MM.1S (cell line): ENCODE results near the gene PAMR1.
"Not testable (repeated sequence)": the region's sequence is repeated elsewhere in the genome, so short reads cannot be mapped to it uniquely, and the experiment has no call there.

Experiments
- DNase-seq: peaks from one replicate; pipeline ENCODE4 v3.0.0-alpha.2; 2015
- H2AFZ ChIP-seq: fragments of 300-600 bp; sonication (generic); 2 replicates; pipeline ENCODE4 v1.6.0; 2016; ENCODE audit warnings: antibody characterized with exemption, low read length
- H3F3A ChIP-seq: fragments of 300-600 bp; sonication (generic); 2 replicates; pipeline ENCODE4 v1.6.1; 2016; ENCODE audit warnings: mild to moderate bottlenecking, antibody characterized with exemption, low read length, moderate library complexity, mixed read lengths; ENCODE audit not compliant: insufficient read depth
- H3K27ac ChIP-seq: fragments of 300-600 bp; sonication (generic); 2 replicates; pipeline ENCODE4 v1.5.1; 2016; ENCODE audit warnings: mild to moderate bottlenecking, low read length
- H3K27me3 ChIP-seq: fragments of 300-600 bp; sonication (generic); replicated peaks from 2 replicates; pipeline ENCODE4 v1.6.0; 2016; ENCODE audit warnings: low read length; ENCODE audit not compliant: insufficient read depth
- H3K36me3 ChIP-seq: fragments of 300-600 bp; sonication (generic); replicated peaks from 2 replicates; pipeline ENCODE4 v1.6.1; 2016; ENCODE audit warnings: mild to moderate bottlenecking, low read length, mixed read lengths; ENCODE audit not compliant: insufficient read depth
- H3K4me1 ChIP-seq: fragments of 300-600 bp; sonication (generic); 2 replicates; pipeline ENCODE4 v1.6.1; 2016; ENCODE audit warnings: low read length, mixed read lengths
- H3K4me2 ChIP-seq: fragments of 300-600 bp; sonication (generic); 2 replicates; pipeline ENCODE4 v1.6.0; 2016; ENCODE audit warnings: low read depth, low read length
- H3K4me3 ChIP-seq: fragments of 300-600 bp; sonication (generic); 2 replicates; pipeline ENCODE4 v1.5.1; 2016; ENCODE audit warnings: low read length, mixed read lengths
- H3K79me2 ChIP-seq: fragments of 300-600 bp; sonication (generic); 2 replicates; pipeline ENCODE4 v1.6.1; 2016; ENCODE audit warnings: mixed run types, low read length, mixed read lengths
- H3K9ac ChIP-seq: fragments of 300-600 bp; sonication (generic); 2 replicates; pipeline ENCODE4 v1.6.1; 2016; ENCODE audit warnings: low read length, mixed read lengths
- H3K9me2 ChIP-seq: fragments of 300-600 bp; sonication (generic); replicated peaks from 2 replicates; pipeline ENCODE4 v1.6.1; 2016; ENCODE audit warnings: mild to moderate bottlenecking, low read length, mixed read lengths; ENCODE audit not compliant: insufficient read depth
- H3K9me3 ChIP-seq: fragments of 300-600 bp; sonication (generic); replicated peaks from 2 replicates; pipeline ENCODE4 v1.6.1; 2016; ENCODE audit warnings: mild to moderate bottlenecking, low read length, mixed read lengths; ENCODE audit not compliant: insufficient read depth
- H4K20me1 ChIP-seq: fragments of 300-600 bp; sonication (generic); 2 replicates; pipeline ENCODE4 v1.6.1; 2016; ENCODE audit warnings: mild to moderate bottlenecking, low read length, moderate library complexity, mixed read lengths; ENCODE audit not compliant: insufficient read depth
- EZH2 ChIP-seq: fragments of 300-600 bp; sonication (generic); optimal IDR thresholded peaks from 2 replicates; pipeline ENCODE3; 2017; ENCODE audit warnings: low read depth, mild to moderate bottlenecking, antibody characterized with exemption, low read length, mixed read lengths
- EZH2phosphoT487 ChIP-seq: fragments of 300-600 bp; sonication (generic); IDR thresholded peaks from 2 replicates; pipeline ENCODE4 v1.6.1; 2018; ENCODE audit warnings: antibody characterized with exemption, low read length
- TF ChIP-seq, protein P1 (sequence below): fragments of 300-600 bp; sonication (generic); IDR thresholded peaks from 2 replicates; pipeline ENCODE4 v1.5.1; 2016; ENCODE audit warnings: antibody characterized with exemption, low read length, mixed read lengths

The PAMR1 gene

GRCh38 chr11:35523331-35523768 is 2.1 kb downstream of the PAMR1 start:
- H3K27me3 ChIP-seq, result no peaks in the 10 kb centered on the region
- no peaks in the 10 kb centered on the region for H3K4me1 ChIP-seq
- H2AFZ ChIP-seq, result no peak overlapping the region
- H3K4me2 ChIP-seq, result no peak overlapping the region
- H3K9me2 ChIP-seq, result no peaks in the 10 kb centered on the region
- no peak overlapping the region for H3K9ac ChIP-seq
- H4K20me1 ChIP-seq, result no peaks in the 10 kb centered on the region
- no peak overlapping the region for H3K4me3 ChIP-seq
- no peaks in the 10 kb centered on the region for H3K36me3 ChIP-seq
- no peaks in the 10 kb centered on the region for H3K79me2 ChIP-seq
- H3K27ac ChIP-seq, result no peak overlapping the region
- no peaks in the 10 kb centered on the region for H3F3A ChIP-seq
- DNase-seq, result no peak
- TF ChIP-seq EZH2, result no peak
- no peak for TF ChIP-seq EZH2phosphoT487
- TF ChIP-seq, protein P1, sequence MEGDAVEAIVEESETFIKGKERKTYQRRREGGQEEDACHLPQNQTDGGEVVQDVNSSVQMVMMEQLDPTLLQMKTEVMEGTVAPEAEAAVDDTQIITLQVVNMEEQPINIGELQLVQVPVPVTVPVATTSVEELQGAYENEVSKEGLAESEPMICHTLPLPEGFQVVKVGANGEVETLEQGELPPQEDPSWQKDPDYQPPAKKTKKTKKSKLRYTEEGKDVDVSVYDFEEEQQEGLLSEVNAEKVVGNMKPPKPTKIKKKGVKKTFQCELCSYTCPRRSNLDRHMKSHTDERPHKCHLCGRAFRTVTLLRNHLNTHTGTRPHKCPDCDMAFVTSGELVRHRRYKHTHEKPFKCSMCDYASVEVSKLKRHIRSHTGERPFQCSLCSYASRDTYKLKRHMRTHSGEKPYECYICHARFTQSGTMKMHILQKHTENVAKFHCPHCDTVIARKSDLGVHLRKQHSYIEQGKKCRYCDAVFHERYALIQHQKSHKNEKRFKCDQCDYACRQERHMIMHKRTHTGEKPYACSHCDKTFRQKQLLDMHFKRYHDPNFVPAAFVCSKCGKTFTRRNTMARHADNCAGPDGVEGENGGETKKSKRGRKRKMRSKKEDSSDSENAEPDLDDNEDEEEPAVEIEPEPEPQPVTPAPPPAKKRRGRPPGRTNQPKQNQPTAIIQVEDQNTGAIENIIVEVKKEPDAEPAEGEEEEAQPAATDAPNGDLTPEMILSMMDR, result no peak
- H3K9me3 ChIP-seq, result no peaks in the 10 kb centered on the region

DNA sequence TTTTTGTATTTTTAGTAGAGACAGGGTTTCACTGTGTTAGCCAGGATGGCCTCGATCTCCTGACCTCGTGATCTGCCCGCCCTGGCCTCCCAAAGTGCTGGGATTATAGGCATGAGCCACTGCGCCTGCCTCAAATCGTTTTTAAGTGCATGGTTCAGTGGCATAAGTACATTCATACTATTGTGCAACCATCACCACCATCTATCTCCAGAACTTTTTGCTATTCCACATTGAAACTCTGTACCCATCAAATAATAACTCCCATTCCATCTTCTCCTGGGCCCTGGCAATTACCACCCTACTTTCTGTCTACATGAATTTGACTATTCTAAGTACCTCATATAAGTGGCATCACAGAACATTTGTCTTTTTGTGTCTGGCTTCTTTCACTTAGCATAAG is 3.3 kb downstream of the PAMR1 start:
- H3K9me2 ChIP-seq, H3K9ac ChIP-seq, H3K9me3 ChIP-seq, H4K20me1 ChIP-seq, H3K27me3 ChIP-seq, H3K4me2 ChIP-seq, H3K4me1 ChIP-seq, H3K79me2 ChIP-seq, H3K27ac ChIP-seq, H3F3A ChIP-seq, H3K36me3 ChIP-seq, H2AFZ ChIP-seq, DNase-seq, H3K4me3 ChIP-seq: not testable (repeated sequence)

DNA sequence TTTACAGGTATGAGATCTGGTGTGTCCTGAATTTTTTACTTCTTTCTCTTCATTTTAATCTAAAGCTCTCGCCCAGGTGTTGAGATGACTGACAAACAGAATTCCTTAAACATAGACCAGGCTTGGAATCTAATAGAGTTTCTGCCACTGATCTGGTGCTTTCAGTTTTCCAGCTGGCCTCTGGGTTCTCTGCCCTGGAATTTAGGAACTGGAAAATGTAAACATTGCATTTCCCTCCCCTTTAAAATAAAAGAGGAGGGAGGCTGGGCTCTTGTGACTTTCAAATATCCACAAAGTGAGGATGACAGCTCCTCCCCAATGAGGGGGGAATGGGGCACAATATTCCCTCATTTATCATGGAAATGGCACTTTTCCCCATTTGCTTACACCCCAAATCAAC is 5.0 kb downstream of the PAMR1 start:
- H3K9me3 ChIP-seq, result no peaks in the 10 kb centered on the region
- H3K4me2 ChIP-seq, result no peak overlapping the region
- H3K4me3 ChIP-seq, result no peak overlapping the region
- no peaks in the 10 kb centered on the region for H3K4me1 ChIP-seq
- H3K9ac ChIP-seq, result no peak overlapping the region
- H3F3A ChIP-seq, result no peaks in the 10 kb centered on the region
- no peaks in the 10 kb centered on the region for H4K20me1 ChIP-seq
- H3K27ac ChIP-seq, result no peak overlapping the region
- no peaks in the 10 kb centered on the region for H3K36me3 ChIP-seq
- H3K79me2 ChIP-seq, result no peaks in the 10 kb centered on the region
- no peak overlapping the region for H2AFZ ChIP-seq
- no peaks in the 10 kb centered on the region for H3K9me2 ChIP-seq
- TF ChIP-seq, protein P1, result no peak
- no peak for TF ChIP-seq EZH2phosphoT487
- no peak for TF ChIP-seq EZH2
- DNase-seq, result no peak
- H3K27me3 ChIP-seq, result no peaks in the 10 kb centered on the region

- Histone ChIP-seq H3K9me2 (no peaks in the 10 kb centered on the region), H3K4me3 (no peak overlapping the region), H3K4me1 (no peaks in the 10 kb centered on the region), H3K9ac (no peak overlapping the region), H3K36me3 (no peaks in the 10 kb centered on the region), H3K4me2 (no peak overlapping the region), H4K20me1 (no peaks in the 10 kb centered on the region), H3K27ac (no peak overlapping the region), H3K27me3 (no peaks in the 10 kb centered on the region), H2AFZ (no peak overlapping the region), H3F3A (no peaks in the 10 kb centered on the region), H3K9me3 (no peaks in the 10 kb centered on the region), H3K79me2 (no peaks in the 10 kb centered on the region)
- TF ChIP-seq, protein P1, result no peak
- TF ChIP-seq EZH2 (no peak), EZH2phosphoT487 (no peak)
- no peak for DNase-seq
Measured at GRCh38 chr11:35518766-35519165, 6.7 kb downstream of the PAMR1 start.
